Measurements from ENCODE around the gene CYCS. TPM values are rescaled to one million over a fixed set of nuclear protein-coding genes. Genes with fewer than 3 reads are reported as not detected.
A peak's percentile ranks its signal among the peaks of the same experiment; 100 is the strongest.

CYCS gene
- total RNA-seq (10 to 100 TPM; 14.8 to 31.9 (median 27.4) TPM), polyA plus RNA-seq (10 to 100 TPM; 13.0 to 28.0 TPM)

GRCh38 chr7:25125137-25125946 lies at the start of gene CYCS:
CYCS (minus strand) TSS chr7:25125260; CDS start chr7:25124119, 1,141 bp downstream.
- intact Hi-C loops (cut with DNase I) = no loop called here

GRCh38 chr7:25173184-25173583 lies 48.1 kb upstream of the CYCS start:
- Histone ChIP-seq H3K9me3 (no peaks in the 10 kb centered on the region), H3K27me3 (no peaks in the 10 kb centered on the region), H3K27ac (no peak overlapping the region), H3K36me3 (no peaks in the 10 kb centered on the region), H3K4me1 (no peaks in the 10 kb centered on the region), H3K4me3 (no peak overlapping the region)
- 44 to 55% methylated on average over 4 of the region's 4 CpGs for WGBS, 2 donors
- no peak for ATAC-seq
- no peak for FAIRE-seq
- DNase-seq = no peak
- intact Hi-C loops (cut with DNase I) = no loop called here
- no peak for TF ChIP-seq CTCF (IDR thresholded peaks at IDR 0.05)

More at GRCh38 chr7:25125137-25125946, at the start of gene CYCS:
- Histone ChIP-seq H3K27ac (peak within 1 kb of the TSS; percentile 85 to 94 (median 92)), H3K4me3 (peak within 1 kb of the TSS; percentile 60 to 97 (median 78)), H3K4me1 (no peaks in the 10 kb centered on the region), H3K27me3 (no peaks in the 10 kb centered on the region), H3K36me3 (peaks cover 0 to 11% (median 6%) of the 10 kb centered on the region in 3 donors), H3K9me3 (no peaks in the 10 kb centered on the region)
- peak; percentile 99 to 100 (median 100) for DNase-seq
- no peak for TF ChIP-seq CTCF (IDR thresholded peaks at IDR 0.05)
- 1% methylated on average over 66 to 67 of the region's 67 CpGs for WGBS, 2 donors
- peak; percentile 92 to 96 (median 94) for ATAC-seq
- FAIRE-seq = peak; percentile 89

GRCh38 chr7:25171516-25171915 lies 46.5 kb upstream of the CYCS start:
- ATAC-seq (no peak), FAIRE-seq (no peak), DNase-seq (no peak)
- Histone ChIP-seq H3K36me3 (no peaks in the 10 kb centered on the region), H3K4me3 (no peak overlapping the region), H3K27me3 (no peaks in the 10 kb centered on the region), H3K4me1 (no peaks in the 10 kb centered on the region), H3K27ac (no peak overlapping the region), H3K9me3 (no peaks in the 10 kb centered on the region)
- 98 to 100% methylated on average over 1 of the region's 1 CpG for WGBS, 2 donors
- intact Hi-C loops (cut with DNase I) = no loop called here
- no peak for TF ChIP-seq CTCF (IDR thresholded peaks at IDR 0.05)

- H3K27me3 ChIP-seq = no peaks in the 10 kb centered on the region
- ATAC-seq = no peak
- H3K4me3 ChIP-seq = no peak overlapping the region
- WGBS, 2 donors = 91 to 93% methylated on average over 1 of the region's 1 CpG
- no peak overlapping the region for H3K27ac ChIP-seq
- no peaks in the 10 kb centered on the region for H3K9me3 ChIP-seq
- H3K4me1 ChIP-seq = no peaks in the 10 kb centered on the region
- intact Hi-C loops (cut with DNase I) = no loop called here
- TF ChIP-seq CTCF (IDR thresholded peaks at IDR 0.05) = no peak
- no peak for DNase-seq
- H3K36me3 ChIP-seq = no peaks in the 10 kb centered on the region
- FAIRE-seq = no peak
Measured at GRCh38 chr7:25171071-25171470, 46.0 kb upstream of the CYCS start.

- ATAC-seq = no peak
- 95 to 96% methylated on average over 7 of the region's 7 CpGs for WGBS, 2 donors
- no peak overlapping the region for H3K4me3 ChIP-seq
- H3K36me3 ChIP-seq = no peaks in the 10 kb centered on the region
- H3K9me3 ChIP-seq = no peaks in the 10 kb centered on the region
- intact Hi-C loops (cut with DNase I) = no loop called here
- H3K4me1 ChIP-seq = no peaks in the 10 kb centered on the region
- no peak for TF ChIP-seq CTCF (IDR thresholded peaks at IDR 0.05)
- no peak for DNase-seq
- no peaks in the 10 kb centered on the region for H3K27me3 ChIP-seq
- H3K27ac ChIP-seq = no peak overlapping the region
- no peak for FAIRE-seq
Measured at GRCh38 chr7:25169683-25170082, 44.6 kb upstream of the CYCS start.
